ENCODE data around the gene ALB.

ALB gene

DNA sequence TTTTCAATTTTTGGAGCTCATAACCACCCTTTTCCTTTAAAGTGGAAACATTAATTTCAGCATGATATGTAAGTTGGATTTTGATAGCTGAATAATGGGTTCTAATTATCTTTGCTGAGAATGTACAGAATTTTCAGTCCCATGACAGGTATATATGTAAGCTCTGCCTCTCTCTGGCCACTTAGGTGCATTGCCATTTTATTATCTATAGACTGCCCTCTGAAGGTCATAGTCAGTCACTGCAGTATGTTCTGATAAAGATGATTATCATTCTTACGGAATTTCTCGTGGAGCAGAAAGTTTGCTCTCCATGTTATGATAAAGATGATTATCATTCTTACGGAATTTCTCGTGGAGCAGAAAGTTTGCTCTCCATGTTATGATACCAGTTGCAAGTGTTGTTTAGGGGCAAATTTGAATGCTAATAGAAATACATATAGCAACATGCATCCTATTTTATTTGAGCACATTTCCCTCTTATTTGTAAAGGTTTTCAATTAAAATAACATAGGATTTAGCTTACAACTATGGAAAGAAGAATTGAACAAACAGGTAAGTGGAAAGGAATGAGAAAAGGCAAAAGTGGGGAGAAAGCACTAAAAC is 42.4 kb downstream of the ALB start:
- ATAC-seq (ENCODE audit: low read depth) (peak; percentile 80), DNase-seq (ENCODE audit: low spot score) (no peak)
- Histone ChIP-seq H3K36me3 (ENCODE audit: low read depth) (no peaks in the 10 kb centered on the region), H3K27ac (ENCODE audit: poor library complexity, severe bottlenecking) (no peak overlapping the region), H3K4me3 (ENCODE audit: severe bottlenecking) (no peak overlapping the region), H3K9me3 (ENCODE audit: severe bottlenecking) (no peaks in the 10 kb centered on the region), H3K4me1 (ENCODE audit: insufficient read depth, poor library complexity, severe bottlenecking) (peaks cover 10% of the 10 kb centered on the region), H3K27me3 (ENCODE audit: insufficient read depth, poor library complexity, severe bottlenecking) (peaks cover 4% of the 10 kb centered on the region)
- TF ChIP-seq, protein P1, sequence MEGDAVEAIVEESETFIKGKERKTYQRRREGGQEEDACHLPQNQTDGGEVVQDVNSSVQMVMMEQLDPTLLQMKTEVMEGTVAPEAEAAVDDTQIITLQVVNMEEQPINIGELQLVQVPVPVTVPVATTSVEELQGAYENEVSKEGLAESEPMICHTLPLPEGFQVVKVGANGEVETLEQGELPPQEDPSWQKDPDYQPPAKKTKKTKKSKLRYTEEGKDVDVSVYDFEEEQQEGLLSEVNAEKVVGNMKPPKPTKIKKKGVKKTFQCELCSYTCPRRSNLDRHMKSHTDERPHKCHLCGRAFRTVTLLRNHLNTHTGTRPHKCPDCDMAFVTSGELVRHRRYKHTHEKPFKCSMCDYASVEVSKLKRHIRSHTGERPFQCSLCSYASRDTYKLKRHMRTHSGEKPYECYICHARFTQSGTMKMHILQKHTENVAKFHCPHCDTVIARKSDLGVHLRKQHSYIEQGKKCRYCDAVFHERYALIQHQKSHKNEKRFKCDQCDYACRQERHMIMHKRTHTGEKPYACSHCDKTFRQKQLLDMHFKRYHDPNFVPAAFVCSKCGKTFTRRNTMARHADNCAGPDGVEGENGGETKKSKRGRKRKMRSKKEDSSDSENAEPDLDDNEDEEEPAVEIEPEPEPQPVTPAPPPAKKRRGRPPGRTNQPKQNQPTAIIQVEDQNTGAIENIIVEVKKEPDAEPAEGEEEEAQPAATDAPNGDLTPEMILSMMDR (IDR thresholded peaks at IDR 0.05; ENCODE audit: poor library complexity, severe bottlenecking): peak; percentile 87

DNA sequence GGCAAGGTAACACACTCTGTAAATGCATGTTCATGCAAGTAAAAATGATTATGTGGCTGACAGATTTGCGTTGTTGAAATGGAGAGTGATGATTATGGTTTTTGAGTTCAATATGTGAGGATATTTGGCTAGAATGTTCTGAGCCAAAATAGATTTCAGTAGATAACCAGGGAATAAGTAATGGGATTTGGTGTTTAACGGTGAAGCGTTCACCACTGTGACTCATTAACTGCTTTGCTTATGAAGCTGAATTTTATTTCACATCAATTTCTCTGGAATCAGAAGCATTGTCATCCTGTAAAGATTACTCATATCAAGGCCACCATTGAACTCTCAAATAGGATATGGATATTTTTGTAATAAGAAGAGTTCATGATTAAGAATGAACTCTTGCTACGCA is 43.6 kb downstream of the ALB start:
- Histone ChIP-seq H3K27me3 (ENCODE audit: insufficient read depth, poor library complexity, severe bottlenecking) (peaks cover 4% of the 10 kb centered on the region), H3K27ac (ENCODE audit: poor library complexity, severe bottlenecking) (no peak overlapping the region), H3K36me3 (ENCODE audit: low read depth) (no peaks in the 10 kb centered on the region), H3K4me1 (ENCODE audit: insufficient read depth, poor library complexity, severe bottlenecking) (peaks cover 10% of the 10 kb centered on the region), H3K9me3 (ENCODE audit: severe bottlenecking) (no peaks in the 10 kb centered on the region), H3K4me3 (ENCODE audit: severe bottlenecking) (no peak overlapping the region)
- TF ChIP-seq, protein P1 (IDR thresholded peaks at IDR 0.05; ENCODE audit: poor library complexity, severe bottlenecking): no peak
- DNase-seq (ENCODE audit: low spot score) (no peak), ATAC-seq (ENCODE audit: low read depth) (no peak)

DNA sequence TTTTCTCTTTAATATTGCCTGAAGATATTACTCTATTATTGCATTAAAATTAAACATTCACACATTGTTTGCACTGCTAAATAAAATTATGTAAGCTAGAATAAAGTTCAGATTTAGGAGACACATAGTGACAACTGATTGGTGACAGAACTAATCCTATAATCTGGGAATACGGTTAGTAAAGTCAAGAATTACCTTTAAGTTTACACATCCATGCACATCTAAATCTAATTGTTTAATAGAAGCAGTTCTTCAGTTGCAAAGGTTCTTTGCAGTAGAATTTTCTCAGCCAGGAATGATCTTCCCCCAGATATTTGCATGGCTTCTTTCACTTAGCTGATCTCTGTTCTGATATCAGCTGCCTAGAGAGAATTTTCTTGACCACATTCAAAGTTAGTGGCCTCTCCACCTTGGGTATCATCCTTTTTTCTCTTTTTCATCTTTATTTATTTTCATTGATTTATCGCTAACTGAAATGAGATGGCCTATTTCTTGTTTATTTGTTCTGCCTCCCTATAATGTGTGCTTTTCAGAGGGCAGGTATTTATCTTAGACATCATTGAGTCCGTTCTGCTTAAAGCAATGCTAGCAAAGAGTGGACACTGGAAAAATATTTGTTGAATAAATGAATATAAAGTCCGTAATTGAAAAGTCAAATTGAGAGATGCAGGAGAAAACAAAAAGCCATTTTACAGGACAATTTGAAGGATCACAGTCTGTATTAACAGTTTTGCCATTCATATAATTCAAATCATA is 44.5 kb downstream of the ALB start:
- H3K9me3 ChIP-seq (ENCODE audit: severe bottlenecking): no peaks in the 10 kb centered on the region
- TF ChIP-seq, protein P1 (IDR thresholded peaks at IDR 0.05; ENCODE audit: poor library complexity, severe bottlenecking): no peak
- H3K4me3 ChIP-seq (ENCODE audit: severe bottlenecking): no peak overlapping the region
- peaks cover 10% of the 10 kb centered on the region for H3K4me1 ChIP-seq (ENCODE audit: insufficient read depth, poor library complexity, severe bottlenecking)
- no peak for DNase-seq (ENCODE audit: low spot score)
- no peaks in the 10 kb centered on the region for H3K36me3 ChIP-seq (ENCODE audit: low read depth)
- peaks cover 4% of the 10 kb centered on the region for H3K27me3 ChIP-seq (ENCODE audit: insufficient read depth, poor library complexity, severe bottlenecking)
- no peak for ATAC-seq (ENCODE audit: low read depth)
- no peak overlapping the region for H3K27ac ChIP-seq (ENCODE audit: poor library complexity, severe bottlenecking)

DNA sequence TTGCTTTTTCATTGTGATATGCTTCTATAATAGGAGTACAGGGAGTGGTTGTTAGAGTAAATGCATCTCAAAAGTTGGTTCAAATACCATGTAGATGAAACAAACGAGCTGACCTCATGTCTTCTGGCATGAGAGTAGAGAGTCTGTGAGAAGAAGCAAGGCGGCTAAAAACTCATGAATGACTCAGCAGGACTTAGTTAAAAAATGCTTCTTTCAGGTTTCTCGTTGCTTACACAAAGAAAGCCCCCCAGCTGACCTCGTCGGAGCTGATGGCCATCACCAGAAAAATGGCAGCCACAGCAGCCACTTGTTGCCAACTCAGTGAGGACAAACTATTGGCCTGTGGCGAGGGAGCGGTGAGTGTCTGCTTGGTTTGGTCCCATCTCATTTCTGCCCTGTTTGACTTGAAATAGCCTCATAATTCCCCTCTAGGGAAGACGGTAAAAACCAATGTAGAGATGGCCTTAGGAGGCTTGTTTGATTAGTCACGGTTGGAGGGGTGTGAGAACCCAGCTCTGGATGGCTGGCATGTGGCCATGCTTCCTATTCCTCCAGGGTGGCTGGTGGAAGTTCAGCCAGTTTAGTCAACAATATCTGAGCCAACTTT is 46.4 kb downstream of the ALB start:
- Histone ChIP-seq H3K4me3 (ENCODE audit: severe bottlenecking) (no peak overlapping the region), H3K4me1 (ENCODE audit: insufficient read depth, poor library complexity, severe bottlenecking) (peaks cover 10% of the 10 kb centered on the region), H3K27me3 (ENCODE audit: insufficient read depth, poor library complexity, severe bottlenecking) (peaks cover 4% of the 10 kb centered on the region), H3K36me3 (ENCODE audit: low read depth) (no peaks in the 10 kb centered on the region), H3K9me3 (ENCODE audit: severe bottlenecking) (no peaks in the 10 kb centered on the region), H3K27ac (ENCODE audit: poor library complexity, severe bottlenecking) (peak overlapping the region; percentile 46)
- peak; percentile 75 for ATAC-seq (ENCODE audit: low read depth)
- peak; percentile 61 for DNase-seq (ENCODE audit: low spot score)
- TF ChIP-seq, protein P1 (IDR thresholded peaks at IDR 0.05; ENCODE audit: poor library complexity, severe bottlenecking): no peak

All from RWPE2 (cell line).